Heart right ventricle (tissue), 16 donors: ENCODE results near the gene SRSF12. TPM values are rescaled to one million over a fixed set of nuclear protein-coding genes. Genes with fewer than 3 reads are reported as not detected.
A peak's percentile ranks its signal among the peaks of the same experiment; 100 is the strongest.

Source experiments
- ATAC-seq, 8 donors: fragments of 200-7000 bp; cut with Tn5 transposase; one replicate each; pipeline ENCODE4 v1.9.1; 2020; ENCODE audit warnings: mild to moderate bottlenecking in 8 of 8, moderate library complexity in 8 of 8, moderate number of reproducible peaks in 1 of 8
- DNase-seq, 2 donors: peaks; one replicate each; pipeline ENCODE4 v3.0.0-alpha.2; 2020
- H3K27ac ChIP-seq, 10 donors: fragments of 200-600 bp; sonication (generic) in 2 of 10; one replicate each; pipeline versions ENCODE4 v1.5.0 to v1.8.0; 2020 to 2022; ENCODE audit warnings: mild to moderate bottlenecking in 3 of 10
- H3K27me3 ChIP-seq, 7 donors: fragments of 200-600 bp; one replicate each; pipeline ENCODE4 v1.8.0; 2021 to 2022; ENCODE audit warnings: mild to moderate bottlenecking in 2 of 7
- H3K36me3 ChIP-seq, 9 donors: fragments of 200-600 bp; sonication (generic) in 1 of 9; one replicate each; pipeline versions ENCODE4 v1.5.0 to v1.8.0; 2020 to 2022; ENCODE audit warnings: mild to moderate bottlenecking in 2 of 9
- H3K4me1 ChIP-seq, 9 donors: fragments of 200-600 bp; sonication (generic) in 1 of 9; one replicate each; pipeline versions ENCODE4 v1.5.0 to v1.8.0; 2020 to 2022; ENCODE audit warnings: mild to moderate bottlenecking in 4 of 9
- H3K4me3 ChIP-seq, 10 donors: fragments of 200-600 bp; sonication (generic) in 2 of 10; one replicate each; pipeline versions ENCODE4 v1.5.0 to v1.8.0; 2020 to 2022; ENCODE audit warnings: mild to moderate bottlenecking in 7 of 10, moderate library complexity in 2 of 10
- H3K9me3 ChIP-seq, 11 donors: fragments of 200-600 bp in 10 of 11; sonication (generic) in 2 of 11; one replicate each; pipeline versions ENCODE4 v1.5.0 to v1.8.0; 2013 to 2022; ENCODE audit warnings: mild to moderate bottlenecking in 2 of 11, control low read depth in 1 of 11, moderate library complexity in 1 of 11
- CTCF ChIP-seq, 9 donors: fragments of 200-600 bp; sonication (generic) in 2 of 9; IDR thresholded peaks; one replicate each; pipeline versions ENCODE4 v1.5.0 to v1.8.0; 2021 to 2022; ENCODE audit warnings: antibody characterized with exemption in 9 of 9, mild to moderate bottlenecking in 5 of 9, moderate library complexity in 1 of 9
- WGBS, 2 donors: extraction: QIAGEN DNeasy Blood & Tissue Kit; methylation state at CpG; one replicate each; pipeline ENCODE4 v1.1.7; 2013; ENCODE audit warnings: inconsistent platforms in 1 of 2; 5-methylcytosine and 5-hydroxymethylcytosine counted together
- intact Hi-C, 10 donors: fragments of 100-400 bp; cut with DNase I; formaldehyde crosslinking; loops; one replicate each; pipeline versions ENCODE4 v1.11.1 to v1.14.2; 2022
- polyA plus RNA-seq, 2 donors: library from polyadenylated mRNA; stranded (reverse); fragments of 200-250 nt; gene quantifications; one replicate each; pipeline ENCODE4 v1.2.3, GENCODE V29; 2013
- total RNA-seq, 10 donors: library from RNA; stranded (reverse); fragmentation: NEBNext Ultra II Directional in 3 of 10; extraction: Animal tissue kit (Norgen Biotek cat#: 25700) in 3 of 10; gene quantifications; one replicate each; pipeline versions ENCODE4 v1.2.1 to v1.2.4, GENCODE V29; 2021 to 2023
- donor health status: Arrhythmogenic right ventricular cardiomyopathy.
- donor health status: ischemic (EF 13 %, LVEDD 7.1; RV severe dilation, severe dysfunction).
- donor health status: healthy with polysubstance abuse.
- donor health status: DM: no; HTN: yes; CAD: no.
- donor health status: DM: no; HTN: no; CAD: no.
- donor health status: ischemic (EF 25% LVEDD 6.9; RV normal size, moderate dysfunction).
- donor health status: ischemic (EF 25% LVEDD 5.7; RV mildly dilated, moderate dysfunction).
- donor health status: healthy.
- donor health status: DM: yes; HTN: yes; CAD: no.
- donor health status: Ischemic cardiomyopathy.
- donor health status: ischemic (EF 35%, LVEDD 5.7; RV mildly dilated, moderate dysfunction).
- donor health status: nonischemic (EF 11% LVEDD 7.7; RV severe dilation, severe dysfunction).
- donor health status: DM: yes; HTN: yes; CAD: no.
- donor health status: PGD.
- donor health status: ischemic (EF 29% LVEDD 5.4; RV normal size, mild dysfunction).
- donor health status: nonischemic (EF 23%, LVEDD 6.1; RV moderate dilation, normal function).

The SRSF12 gene
- total and polyA plus RNA-seq, 12 donors = 0.06 to 0.47 (median 0.17) TPM; not detected in 2

- intact Hi-C loops = loop anchor here in 1 of 10 donors (10.0 kb wide), 1 partner anchor 274 kb away; no protein-coding TSS in a partner anchor
- H3K9me3 ChIP-seq = no peaks in the 10 kb centered on the region
- H3K4me3 ChIP-seq = no peak overlapping the region
- DNase-seq (no peak), ATAC-seq (no peak)
- H3K27ac ChIP-seq = peak overlapping the region in 1 of 10 donors; percentile 34
- no peaks in the 10 kb centered on the region for H3K36me3 ChIP-seq
- H3K27me3 ChIP-seq = no peaks in the 10 kb centered on the region
- no peak for TF ChIP-seq CTCF (IDR thresholded peaks at IDR 0.05)
- 83 to 89% methylated on average over 3 of the region's 3 CpGs for WGBS, 2 donors
- peaks cover 0 to 72% (median 12%) of the 10 kb centered on the region in 9 donors for H3K4me1 ChIP-seq
These were observed 69.5 kb downstream of the SRSF12 start for GRCh38 chr6:89048288-89048923.

- WGBS, 2 donors = 72 to 84% methylated on average over 4 of the region's 4 CpGs
- H3K9me3 ChIP-seq = no peaks in the 10 kb centered on the region
- no peak for TF ChIP-seq CTCF (IDR thresholded peaks at IDR 0.05)
- H3K4me1 ChIP-seq = peaks cover 0 to 72% (median 12%) of the 10 kb centered on the region in 9 donors
- H3K27me3 ChIP-seq = no peaks in the 10 kb centered on the region
- ATAC-seq = no peak
- H3K27ac ChIP-seq = peak overlapping the region in 1 of 10 donors; percentile 41
- no peaks in the 10 kb centered on the region for H3K36me3 ChIP-seq
- H3K4me3 ChIP-seq = no peak overlapping the region
- intact Hi-C loops = loop anchor here in 1 of 10 donors (10.0 kb wide), 1 partner anchor 273 kb away; no protein-coding TSS in a partner anchor
- no peak for DNase-seq
These were observed 70.4 kb downstream of the SRSF12 start for GRCh38 chr6:89047473-89047872.

Other genes starting within 250 kb of the SRSF12 start
- gene RNGTT, start 154.5 kb downstream of the SRSF12 start, total RNA-seq = 10 to 100 TPM in 2 of 10 donors, 1 to 10 TPM in 8; 6.8 to 10.9 (median 9.0) TPM
- gene RNGTT, start 154.5 kb downstream of the SRSF12 start, polyA plus RNA-seq = 1 to 10 TPM; 3.1 to 4.5 TPM
- gene PNRC1, start 37.3 kb downstream of the SRSF12 start, total RNA-seq = 100 to 1,000 TPM; 137 to 270 (median 228) TPM
- gene PNRC1, start 37.3 kb downstream of the SRSF12 start, polyA plus RNA-seq = 10 to 100 TPM; 45.5 to 47.6 TPM
- 10 to 100 TPM in 3 of 10 donors, 1 to 10 TPM in 7; 6.0 to 14.3 (median 8.4) TPM for gene PM20D2, start 28.0 kb upstream of the SRSF12 start, total RNA-seq
- 1 to 10 TPM; 3.2 to 6.3 TPM for gene PM20D2, start 28.0 kb upstream of the SRSF12 start, polyA plus RNA-seq
- gene GABRR1, start 99.3 kb upstream of the SRSF12 start, total RNA-seq = not detected
- gene GABRR1, start 99.3 kb upstream of the SRSF12 start, polyA plus RNA-seq = under 1 TPM in 1 of 2 donors, not detected in 1; 0.01 TPM
- 1 to 10 TPM in 1 of 10 donors, under 1 TPM in 6, not detected in 3; 0.14 to 1.2 (median 0.29) TPM for gene GABRR2, start 197.2 kb upstream of the SRSF12 start, total RNA-seq
- gene GABRR2, start 197.2 kb upstream of the SRSF12 start, polyA plus RNA-seq = under 1 TPM; 0.45 to 0.80 TPM
- gene UBE2J1, start 234.7 kb upstream of the SRSF12 start, total RNA-seq = 10 to 100 TPM in 9 of 10 donors, 1 to 10 TPM in 1; 9.9 to 23.9 (median 14.1) TPM
- gene UBE2J1, start 234.7 kb upstream of the SRSF12 start, polyA plus RNA-seq = 10 to 100 TPM; 13.7 to 15.0 TPM